NCI-H1092 treated with DMSO at 0.1 percent for 48 hours (cell line): ENCODE data around the gene PTPRN2.

Experiments used
- DNase-seq: peaks from one replicate; lab custom pipeline; 2025; lab: John Stamatoyannopoulos, UW

PTPRN2 gene

GRCh38 chr7:158576050-158576762 is 11.4 kb downstream of the PTPRN2 start:
- no peak for DNase-seq

GRCh38 chr7:158574308-158575036 is 13.2 kb downstream of the PTPRN2 start:
- no peak for DNase-seq

- DNase-seq, result no peak
These were observed 14.3 kb downstream of the PTPRN2 start for GRCh38 chr7:158573310-158573709.

GRCh38 chr7:158572000-158572828 is 15.4 kb downstream of the PTPRN2 start:
- DNase-seq, result peak; percentile 67

- no peak for DNase-seq
These were observed 17.0 kb downstream of the PTPRN2 start for GRCh38 chr7:158570449-158571170.

GRCh38 chr7:158569858-158570323 is 17.7 kb downstream of the PTPRN2 start:
- no peak for DNase-seq

- no peak for DNase-seq
These were observed 18.4 kb downstream of the PTPRN2 start for GRCh38 chr7:158568974-158569857.

- no peak for DNase-seq
These were observed 20.4 kb downstream of the PTPRN2 start for GRCh38 chr7:158567153-158567603.

- DNase-seq, result no peak
These were observed 23.0 kb downstream of the PTPRN2 start for GRCh38 chr7:158564663-158565035.

GRCh38 chr7:158563911-158564662 is 23.5 kb downstream of the PTPRN2 start:
- DNase-seq, result no peak

GRCh38 chr7:158563051-158563450 is 24.6 kb downstream of the PTPRN2 start:
- no peak for DNase-seq

- no peak for DNase-seq
These were observed 25.1 kb downstream of the PTPRN2 start for GRCh38 chr7:158562517-158562916.

GRCh38 chr7:158561659-158562058 is 26.0 kb downstream of the PTPRN2 start:
- DNase-seq, result no peak

GRCh38 chr7:158560386-158560785 is 27.2 kb downstream of the PTPRN2 start:
- no peak for DNase-seq

GRCh38 chr7:158559356-158559755 is 28.3 kb downstream of the PTPRN2 start:
- no peak for DNase-seq

GRCh38 chr7:158558816-158559215 is 28.8 kb downstream of the PTPRN2 start:
- DNase-seq, result no peak

GRCh38 chr7:158557441-158557755 is 30.2 kb downstream of the PTPRN2 start:
- DNase-seq, result no peak

GRCh38 chr7:158556721-158557440 is 30.7 kb downstream of the PTPRN2 start:
- no peak for DNase-seq

GRCh38 chr7:158555034-158555520 is 32.5 kb downstream of the PTPRN2 start:
- no peak for DNase-seq
